ENCODE measurements around the gene NRROS.
A peak's percentile ranks its signal among the peaks of the same experiment; 100 is the strongest.

Gene NRROS

DNA sequence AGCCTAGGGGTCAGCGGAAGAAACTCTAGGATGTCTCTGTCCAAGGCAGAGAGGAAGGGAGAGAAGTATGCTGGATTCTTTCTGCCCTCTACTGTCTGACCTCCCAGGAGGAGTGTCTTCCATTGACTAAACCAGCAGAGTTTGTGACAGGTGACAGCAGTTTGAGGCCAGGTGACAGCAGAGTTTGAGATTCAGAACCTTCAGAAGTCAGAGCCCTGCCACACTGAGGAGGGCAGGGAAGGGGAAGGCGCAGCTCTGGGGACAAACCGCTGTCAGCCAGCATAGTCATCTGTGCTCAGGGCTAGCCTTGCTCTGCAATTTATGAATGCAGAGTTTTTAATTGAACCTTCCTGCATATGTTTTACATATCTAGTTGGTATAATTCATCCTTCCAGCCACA is 12.3 kb downstream of the NRROS start:
- no peak for DNase-seq

DNA sequence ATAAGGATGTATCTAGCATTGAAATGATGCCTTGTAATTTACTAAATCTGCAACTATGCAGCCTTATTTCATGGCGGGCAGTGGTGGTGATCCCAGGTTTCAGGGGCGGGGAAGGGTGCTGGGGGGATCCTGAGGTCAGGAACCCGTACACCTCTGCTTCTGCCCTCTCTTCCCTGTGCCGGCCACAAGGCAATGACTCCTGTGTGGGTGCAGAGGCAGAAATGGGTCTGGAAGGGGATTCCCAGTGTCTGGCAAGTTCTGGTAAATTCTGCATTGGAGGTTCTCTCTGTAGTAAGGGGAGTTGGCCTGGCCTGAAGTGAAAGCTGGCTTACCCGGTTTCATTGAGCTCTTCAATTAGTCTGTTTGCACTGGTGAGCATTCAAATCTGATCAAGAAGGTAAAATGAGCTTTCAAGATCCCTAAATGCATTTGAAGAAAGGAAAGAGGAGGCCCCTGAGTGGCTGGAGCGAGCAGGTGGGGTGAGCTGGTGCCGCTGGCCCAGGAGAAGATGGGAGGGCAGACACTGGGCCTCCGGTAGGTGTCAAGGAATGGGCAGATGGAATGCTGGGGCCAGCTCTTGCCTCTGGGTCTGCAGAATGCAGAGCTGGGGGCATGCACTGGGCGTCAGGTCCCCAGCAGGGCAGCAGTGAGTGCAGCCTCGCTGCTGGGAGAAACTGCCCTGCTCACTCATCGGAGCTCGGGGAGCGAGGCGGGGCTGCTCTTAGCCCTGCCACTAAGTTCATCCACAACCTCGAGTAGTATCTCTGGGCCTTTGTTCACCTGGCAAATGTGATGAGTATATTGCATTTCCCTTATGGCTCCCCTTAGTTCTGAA is 13.7 kb downstream of the NRROS start:
- no peak for DNase-seq

DNA sequence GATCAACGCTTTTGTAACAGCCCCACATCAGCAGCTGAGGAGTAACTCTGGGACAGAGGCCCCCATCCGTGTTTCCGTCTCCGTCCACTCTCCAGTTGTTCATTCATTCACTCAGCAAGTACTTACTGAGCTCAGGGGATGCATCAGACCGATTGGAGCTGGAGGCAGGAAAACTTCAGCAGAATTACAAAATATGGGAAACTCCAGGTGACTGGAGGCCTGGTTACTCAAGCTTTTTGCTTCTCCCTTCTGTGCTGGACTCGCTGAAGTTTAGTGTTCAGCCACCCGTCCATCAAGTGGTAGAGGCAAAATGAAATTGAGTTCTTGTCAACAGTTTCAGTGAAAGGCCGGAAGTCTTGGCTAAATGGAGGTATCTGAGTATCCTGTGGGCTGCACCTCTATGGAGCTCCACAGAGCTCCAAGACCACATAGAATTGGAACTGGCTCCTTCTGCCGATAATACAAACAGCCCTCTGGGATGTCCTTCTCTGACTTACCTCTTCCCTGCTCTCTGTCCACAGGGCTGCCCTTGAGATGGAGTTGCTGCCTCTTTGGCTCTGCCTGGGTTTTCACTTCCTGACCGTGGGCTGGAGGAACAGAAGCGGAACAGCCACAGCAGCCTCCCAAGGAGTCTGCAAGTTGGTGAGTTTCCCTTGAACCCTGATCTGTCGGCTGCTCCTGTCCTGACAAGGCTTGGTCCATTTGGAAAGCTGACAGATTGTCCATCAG is 14.7 kb downstream of the NRROS start:
- DNase-seq, result no peak

DNA sequence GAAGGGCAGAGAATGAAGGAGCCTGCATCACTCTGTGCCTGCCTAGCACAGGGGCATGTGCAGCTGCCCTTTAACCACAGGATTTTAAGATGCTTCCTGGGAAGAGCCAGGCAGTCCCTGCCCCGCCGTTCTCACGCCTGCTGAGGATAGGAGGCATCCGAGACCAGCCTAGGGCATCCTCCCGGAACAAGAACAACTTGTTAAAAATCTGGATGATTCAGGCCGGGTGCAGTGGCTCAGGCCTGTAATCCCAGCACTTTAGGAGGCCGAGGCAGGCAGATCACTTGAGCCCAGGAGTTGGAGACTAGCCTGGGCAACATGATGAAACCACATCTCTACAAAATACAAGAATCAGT is 15.2 kb downstream of the NRROS start:
- DNase-seq, result no peak

DNA sequence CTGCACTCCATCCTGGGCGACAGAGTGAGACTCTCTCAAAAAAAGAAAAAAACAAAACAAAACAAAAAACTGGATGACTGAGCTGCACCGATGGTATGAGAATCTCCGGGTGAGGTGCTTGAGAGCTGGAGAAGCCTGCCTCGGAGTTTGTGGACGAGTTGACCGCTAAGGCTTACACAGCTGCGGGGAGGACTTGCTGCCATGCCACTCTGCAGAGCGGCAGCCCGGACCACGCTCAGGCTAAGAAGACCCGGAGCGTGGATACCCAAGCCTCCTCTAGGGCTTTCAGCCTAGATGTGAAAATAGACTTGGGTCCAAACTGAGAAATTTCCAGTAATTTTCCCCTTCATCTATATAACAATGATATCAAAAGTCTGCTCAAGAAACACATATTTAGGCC is 16.0 kb downstream of the NRROS start:
- no peak for DNase-seq

DNA sequence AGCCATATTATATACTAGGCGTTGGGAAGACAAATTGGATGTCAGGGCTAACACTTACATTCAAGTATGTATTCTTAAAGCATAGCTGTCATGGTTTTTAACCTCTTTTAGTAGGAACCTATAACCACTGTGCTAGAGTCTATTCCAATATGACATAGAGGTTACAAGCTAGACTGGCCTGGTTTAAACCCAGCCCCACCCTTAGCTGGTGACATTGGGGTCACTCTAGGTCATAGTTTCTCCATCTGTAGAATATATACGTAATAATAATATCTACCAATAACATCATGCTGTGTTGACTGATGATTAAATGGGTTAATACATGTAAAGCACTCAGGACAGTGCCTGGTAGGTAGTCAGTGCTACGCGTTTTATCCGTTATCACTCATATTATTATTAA is 16.7 kb downstream of the NRROS start:
- DNase-seq, result no peak

DNA sequence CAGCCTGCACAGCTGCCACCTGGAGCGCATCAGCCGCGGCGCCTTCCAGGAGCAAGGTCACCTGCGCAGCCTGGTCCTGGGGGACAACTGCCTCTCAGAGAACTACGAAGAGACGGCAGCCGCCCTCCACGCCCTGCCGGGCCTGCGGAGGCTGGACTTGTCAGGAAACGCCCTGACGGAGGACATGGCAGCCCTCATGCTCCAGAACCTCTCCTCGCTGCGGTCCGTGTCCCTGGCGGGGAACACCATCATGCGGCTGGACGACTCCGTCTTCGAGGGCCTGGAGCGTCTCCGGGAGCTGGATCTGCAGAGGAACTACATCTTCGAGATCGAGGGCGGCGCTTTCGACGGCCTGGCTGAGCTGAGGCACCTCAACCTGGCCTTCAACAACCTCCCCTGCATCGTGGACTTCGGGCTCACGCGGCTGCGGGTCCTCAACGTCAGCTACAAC is 20.4 kb downstream of the NRROS start:
- DNase-seq, result no peak

DNA sequence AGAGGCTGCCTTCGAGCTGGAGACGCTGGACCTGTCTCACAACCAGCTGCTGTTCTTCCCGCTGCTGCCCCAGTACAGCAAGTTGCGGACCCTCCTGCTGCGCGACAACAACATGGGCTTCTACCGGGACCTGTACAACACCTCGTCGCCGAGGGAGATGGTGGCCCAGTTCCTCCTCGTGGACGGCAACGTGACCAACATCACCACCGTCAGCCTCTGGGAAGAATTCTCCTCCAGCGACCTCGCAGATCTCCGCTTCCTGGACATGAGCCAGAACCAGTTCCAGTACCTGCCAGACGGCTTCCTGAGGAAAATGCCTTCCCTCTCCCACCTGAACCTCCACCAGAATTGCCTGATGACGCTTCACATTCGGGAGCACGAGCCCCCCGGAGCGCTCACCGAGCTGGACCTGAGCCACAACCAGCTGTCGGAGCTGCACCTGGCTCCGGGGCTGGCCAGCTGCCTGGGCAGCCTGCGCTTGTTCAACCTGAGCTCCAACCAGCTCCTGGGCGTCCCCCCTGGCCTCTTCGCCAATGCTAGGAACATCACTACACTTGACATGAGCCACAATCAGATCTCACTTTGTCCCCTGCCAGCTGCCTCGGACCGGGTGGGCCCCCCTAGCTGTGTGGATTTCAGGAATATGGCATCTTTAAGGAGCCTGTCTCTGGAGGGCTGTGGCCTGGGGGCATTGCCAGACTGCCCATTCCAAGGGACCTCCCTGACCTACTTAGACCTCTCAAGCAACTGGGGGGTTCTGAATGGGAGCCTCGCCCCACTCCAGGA is 21.1 kb downstream of the NRROS start:
- DNase-seq, result no peak

DNA sequence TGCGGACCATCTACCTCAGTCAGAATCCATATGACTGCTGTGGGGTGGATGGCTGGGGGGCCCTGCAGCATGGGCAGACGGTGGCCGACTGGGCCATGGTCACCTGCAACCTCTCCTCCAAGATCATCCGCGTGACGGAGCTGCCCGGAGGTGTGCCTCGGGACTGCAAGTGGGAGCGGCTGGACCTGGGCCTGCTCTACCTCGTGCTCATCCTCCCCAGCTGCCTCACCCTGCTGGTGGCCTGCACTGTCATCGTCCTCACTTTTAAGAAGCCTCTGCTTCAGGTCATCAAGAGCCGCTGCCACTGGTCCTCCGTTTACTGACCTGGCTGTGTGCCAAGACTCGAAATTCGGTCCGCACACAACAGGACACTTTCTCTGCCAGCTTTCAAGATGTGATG is 21.9 kb downstream of the NRROS start:
- no peak for DNase-seq

DNA sequence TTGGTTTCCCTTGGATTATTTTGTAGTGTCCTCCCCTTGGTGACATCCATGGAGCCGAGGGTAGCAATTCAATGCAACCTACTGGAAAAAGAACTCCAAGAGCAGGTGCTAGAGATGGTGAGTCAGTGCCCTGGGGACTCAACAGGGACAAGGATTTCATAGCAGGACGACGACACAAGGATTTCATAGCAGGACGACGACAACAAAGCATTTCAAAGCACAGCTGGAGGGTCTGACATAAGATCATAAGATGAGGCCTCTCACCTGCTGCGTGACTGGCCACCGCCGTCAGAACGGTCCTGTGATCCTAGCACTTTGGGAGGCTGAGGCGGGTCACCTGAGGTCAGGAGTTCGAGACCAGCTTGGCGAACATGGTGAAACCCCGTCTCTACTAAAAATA is 22.5 kb downstream of the NRROS start:
- DNase-seq, result no peak

DNA sequence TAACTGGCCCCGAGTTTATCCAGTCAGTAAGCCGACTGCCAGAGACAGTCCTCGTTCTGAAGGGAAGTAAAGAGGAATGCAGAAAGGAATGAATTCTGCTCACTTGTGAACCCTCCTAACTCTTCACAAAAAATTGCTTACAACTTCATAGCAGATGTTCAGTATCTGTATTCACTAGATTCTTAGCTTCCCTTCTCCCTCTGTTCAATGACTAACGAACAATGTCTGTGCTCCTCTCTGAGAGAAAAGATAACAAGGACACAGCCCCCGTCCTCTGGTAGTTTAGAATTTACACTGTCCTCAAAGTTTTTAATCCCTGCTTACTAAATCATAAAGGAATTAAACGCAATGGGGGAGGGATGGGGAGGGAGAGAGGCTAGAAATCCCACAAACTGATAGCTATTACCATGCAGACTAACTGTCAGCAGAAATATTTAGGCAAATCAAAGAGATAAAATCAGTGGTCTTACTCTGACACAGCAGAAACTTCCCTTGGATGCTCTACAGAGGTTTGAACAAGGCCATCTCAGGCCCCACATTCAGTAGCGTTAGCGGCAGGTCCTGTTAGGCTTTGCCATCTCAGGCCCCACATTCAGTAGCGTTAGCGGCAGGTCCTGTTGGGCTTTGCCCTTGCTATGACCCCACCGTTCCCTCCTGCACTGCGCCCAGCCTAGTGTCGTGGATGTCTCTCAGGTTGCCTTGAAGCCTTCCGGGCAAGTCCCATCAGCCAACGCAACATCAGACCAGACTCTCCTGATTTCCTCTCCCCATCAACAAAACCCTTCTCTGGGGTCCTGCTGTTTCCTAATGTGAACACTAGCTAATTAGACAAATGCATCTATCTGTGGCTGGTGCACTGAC is 23.4 kb downstream of the NRROS start:
- DNase-seq, result no peak

DNA sequence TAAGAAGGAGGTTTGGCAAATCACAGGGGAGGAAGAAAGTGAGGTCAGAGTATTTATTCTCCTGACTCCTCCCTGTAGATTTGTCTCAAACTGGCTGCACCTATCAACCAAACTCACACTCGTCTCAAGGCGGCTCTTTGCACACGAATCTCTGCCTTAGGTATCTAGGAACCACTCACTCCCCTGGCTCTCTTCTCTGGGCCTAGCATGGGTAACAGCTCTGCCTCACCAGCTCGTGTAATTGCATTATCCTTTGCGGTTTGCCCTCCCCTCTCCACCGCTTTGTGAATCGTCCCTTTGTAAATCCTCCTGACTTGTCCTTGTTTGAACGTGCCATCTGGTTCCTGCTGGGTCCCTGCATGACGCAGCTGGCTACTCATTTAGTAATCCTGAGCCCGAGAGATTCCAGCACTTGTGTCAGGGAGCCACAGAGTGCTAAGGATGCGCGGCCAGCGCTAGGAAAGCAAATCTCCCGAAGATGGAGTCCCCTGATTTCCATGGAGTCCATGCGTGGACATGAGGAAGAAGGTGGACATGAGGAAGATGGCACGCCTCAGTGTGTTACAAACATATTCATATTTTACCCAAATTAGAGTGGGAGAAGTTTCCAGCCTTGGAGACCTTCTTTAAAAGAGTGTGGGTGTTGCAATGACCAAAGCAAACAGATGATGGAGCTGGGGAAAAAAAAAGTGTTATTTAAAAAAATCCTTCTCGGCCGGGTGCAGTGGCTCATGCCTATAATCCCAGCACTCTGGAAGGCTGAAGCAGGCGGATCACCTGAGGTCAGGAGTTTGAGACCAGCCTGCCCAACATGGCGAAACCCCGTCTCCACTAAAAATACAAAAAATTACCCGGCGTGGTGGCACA is 26.7 kb downstream of the NRROS start:
- DNase-seq, result no peak

DNA sequence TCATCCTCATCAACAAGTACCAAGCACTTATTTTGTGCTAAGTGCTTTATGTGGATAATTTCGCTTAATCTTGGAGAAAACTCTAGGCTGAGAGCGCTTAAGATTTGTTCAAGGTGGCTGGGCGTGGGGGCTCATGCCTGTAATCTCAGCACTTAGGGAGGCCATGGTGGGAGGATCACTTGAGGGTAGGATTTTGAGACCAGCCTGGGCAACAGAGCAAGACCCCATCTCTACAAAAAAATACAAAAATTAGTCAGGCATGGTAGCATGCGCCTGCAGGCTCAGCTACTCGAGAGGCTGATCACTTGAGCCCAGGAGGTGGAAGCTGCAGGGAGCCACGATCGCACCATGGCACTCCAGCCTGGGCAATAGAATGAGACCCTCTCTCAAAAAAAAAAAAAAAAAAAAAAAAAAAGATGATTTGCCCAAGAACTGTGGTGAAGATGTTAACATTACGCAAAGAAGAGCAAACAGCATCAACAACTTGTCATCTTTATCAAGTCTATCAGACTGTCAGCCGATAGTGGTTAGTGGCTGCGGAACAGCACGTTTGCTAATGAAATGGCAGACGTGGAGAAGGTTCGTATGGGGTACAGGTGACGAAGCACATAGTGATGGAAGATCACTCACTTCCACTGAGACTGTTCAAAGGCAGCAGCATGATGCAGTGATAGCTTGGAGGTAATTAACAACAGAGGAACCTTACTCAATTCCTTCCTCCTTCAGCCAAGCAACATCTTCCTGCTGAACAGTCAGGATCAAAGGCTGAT is 27.7 kb downstream of the NRROS start:
- DNase-seq, result no peak

DNA sequence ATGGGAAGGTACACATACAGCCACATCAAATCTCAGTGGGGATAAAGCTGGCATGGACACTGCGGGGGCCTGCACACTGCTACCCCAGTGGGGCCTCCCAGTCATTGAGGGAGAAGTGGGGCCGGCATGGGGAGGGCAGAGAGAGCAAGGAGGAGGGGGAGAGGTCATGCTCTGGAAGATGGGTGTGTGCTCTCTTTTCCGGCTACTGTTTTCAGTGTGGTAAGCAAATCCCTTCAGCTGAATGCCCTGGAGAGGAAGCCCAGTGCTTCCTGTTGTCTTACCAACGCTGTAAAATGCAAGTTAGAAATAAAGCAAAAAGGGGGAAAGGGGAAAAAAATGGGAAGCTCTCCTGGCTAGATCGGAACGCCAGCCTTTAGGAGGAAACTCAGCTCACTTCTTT is 30.8 kb downstream of the NRROS start:
- no peak for DNase-seq

DNA sequence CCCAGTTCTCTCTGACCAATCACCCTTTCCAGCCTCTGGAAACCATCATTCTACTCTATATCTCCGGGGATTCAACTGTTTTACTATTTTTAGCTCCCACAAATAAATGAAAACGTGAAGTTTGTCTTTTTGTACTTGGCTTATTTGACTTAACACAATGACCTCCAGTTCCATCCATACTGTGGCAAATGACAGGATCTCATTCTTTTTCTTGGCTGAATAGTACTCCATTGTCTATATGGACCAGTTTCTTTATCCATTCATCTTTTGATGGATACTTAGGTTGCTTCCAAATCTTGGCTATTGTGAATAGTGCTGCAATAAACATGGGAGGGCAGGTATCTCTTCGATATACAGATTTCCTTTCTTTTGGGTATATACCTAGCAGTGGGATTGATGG is 34.1 kb downstream of the NRROS start:
- DNase-seq, result no peak

DNA sequence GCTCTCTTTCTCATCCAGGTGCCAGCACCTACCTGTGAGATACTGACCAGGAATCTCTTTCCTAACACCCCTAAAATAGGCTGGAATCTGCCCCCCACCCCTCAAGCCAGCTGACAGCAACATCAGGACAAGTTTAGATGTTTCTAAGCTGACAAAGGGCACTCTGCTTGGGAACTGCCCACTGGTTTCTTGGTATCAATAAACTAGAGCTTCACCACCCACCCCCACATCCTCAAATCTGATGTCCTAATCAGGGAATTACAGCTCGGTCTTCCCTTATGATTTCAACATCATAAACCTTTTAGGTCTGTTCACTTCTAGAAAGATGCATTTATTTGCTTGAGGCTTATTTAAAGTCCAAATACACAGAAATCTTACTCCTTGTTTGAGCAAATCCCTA is 37.9 kb downstream of the NRROS start:
- DNase-seq, result no peak

DNA sequence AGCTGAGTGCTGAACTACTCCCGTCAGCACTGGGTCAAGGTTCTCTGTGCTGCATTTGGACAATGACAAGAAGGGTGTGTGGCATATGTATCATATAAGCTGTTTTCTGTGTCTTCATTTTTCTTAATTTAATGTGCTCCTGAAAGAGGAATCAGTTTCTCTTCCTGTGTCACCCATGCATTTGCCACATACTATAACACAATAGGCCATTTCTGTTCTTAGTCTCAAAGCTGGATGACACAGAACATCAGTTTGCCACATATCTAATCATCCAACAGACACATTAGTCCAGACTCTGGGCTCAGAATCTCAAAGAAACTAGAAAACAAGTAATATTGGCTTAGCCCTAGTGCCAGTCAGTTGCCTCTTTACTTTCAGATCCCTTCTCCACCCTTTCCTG is 38.4 kb downstream of the NRROS start:
- DNase-seq, result no peak

DNA sequence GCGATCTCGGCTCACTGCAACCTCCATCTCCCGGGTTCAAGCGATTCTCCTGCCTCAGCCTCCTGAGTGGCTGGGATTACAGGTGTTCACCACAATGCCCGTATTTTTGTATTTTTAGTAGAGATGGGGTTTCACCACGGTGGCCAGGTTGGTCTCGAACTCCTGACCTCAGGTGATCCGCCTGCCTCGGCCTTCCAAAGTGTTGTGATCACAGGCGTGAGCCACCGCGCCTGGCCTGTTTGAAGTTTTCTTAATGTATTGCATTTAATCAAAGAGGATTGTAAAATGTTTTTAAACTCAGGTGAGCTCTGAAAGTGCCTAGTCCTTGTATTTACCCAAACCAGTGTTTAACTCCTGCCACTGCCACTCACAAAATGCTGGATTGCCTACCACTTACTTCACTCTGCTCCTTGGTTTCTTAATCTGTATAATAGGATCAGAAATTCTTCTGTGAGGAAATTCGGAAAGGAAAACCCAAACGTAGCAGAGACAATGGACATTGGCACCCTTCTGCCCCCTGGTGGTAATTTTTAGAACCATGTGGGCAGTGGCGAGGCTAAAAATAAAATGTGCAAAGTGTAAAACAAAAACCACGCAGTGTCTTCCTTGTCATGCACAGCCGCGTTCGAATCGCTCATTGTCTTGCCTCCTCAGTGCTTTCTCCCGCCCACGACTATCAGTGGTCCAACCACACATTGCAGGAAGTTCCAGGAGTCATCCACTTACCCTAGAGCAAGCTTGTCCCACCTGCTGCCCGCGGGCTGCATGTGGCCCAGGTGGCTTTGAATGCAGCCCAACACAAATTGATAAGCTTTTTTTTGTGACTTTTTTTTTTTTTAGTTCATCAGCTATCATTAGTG is 45.3 kb downstream of the NRROS start:
- DNase-seq, result peak; percentile 66

DNA sequence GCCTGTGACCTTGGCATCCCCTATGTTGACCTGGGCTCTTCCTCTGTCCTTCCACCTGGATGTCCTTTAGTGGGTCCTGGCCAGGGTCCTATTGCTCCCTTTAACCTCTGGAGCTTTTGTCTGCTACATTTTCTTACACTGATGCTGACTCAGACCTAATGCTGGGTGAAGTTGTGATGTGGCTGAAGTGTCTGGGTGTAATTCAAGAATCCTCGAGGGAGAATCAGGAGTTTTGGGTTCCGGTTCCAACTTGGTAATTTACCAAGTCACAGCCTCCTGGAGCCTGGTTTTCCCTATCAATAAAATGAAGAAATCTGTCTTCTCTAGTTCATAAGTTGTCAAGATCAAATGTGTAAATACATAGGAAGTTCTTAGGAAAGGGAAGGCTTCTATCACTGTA is 46.9 kb downstream of the NRROS start:
- no peak for DNase-seq

DNA sequence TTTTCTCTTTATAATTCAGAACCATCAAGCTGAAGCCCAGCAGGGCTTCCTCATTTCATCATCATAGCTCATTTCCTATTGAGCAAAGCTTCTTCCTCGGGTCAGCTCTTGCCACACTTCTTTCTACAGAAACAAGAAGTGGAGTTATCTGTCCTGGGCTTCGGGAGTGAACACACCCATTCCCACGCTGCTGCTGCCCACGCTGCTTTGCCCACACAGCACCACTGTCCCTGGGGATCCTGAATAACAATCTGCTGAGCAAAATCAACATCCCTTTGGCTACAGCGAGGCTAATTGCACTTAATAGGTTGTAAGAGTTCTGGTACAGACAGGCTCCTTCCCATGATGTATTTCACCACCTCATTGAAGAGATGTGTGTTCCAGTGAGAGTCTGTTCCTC is 48.9 kb downstream of the NRROS start:
- peak; percentile 59 for DNase-seq
